HuH-7 (cell line): ENCODE measurements around the gene KANTR.
"Not testable (repeated sequence)": the region's sequence is repeated elsewhere in the genome, so short reads cannot be mapped to it uniquely, and the experiment has no call there.

Source experiments
- DNase-seq: peaks from one replicate; pipeline ENCODE4 v3.0.0; 2011; ENCODE audit warnings: low spot score

The KANTR gene

GRCh38 chrX:53128097-53128749 is 34.3 kb downstream of the KANTR start:
- no peak for DNase-seq

GRCh38 chrX:53133400-53133799 is 39.5 kb downstream of the KANTR start:
- DNase-seq = no peak

GRCh38 chrX:53135581-53135980 is 41.6 kb downstream of the KANTR start:
- DNase-seq = no peak

DNA sequence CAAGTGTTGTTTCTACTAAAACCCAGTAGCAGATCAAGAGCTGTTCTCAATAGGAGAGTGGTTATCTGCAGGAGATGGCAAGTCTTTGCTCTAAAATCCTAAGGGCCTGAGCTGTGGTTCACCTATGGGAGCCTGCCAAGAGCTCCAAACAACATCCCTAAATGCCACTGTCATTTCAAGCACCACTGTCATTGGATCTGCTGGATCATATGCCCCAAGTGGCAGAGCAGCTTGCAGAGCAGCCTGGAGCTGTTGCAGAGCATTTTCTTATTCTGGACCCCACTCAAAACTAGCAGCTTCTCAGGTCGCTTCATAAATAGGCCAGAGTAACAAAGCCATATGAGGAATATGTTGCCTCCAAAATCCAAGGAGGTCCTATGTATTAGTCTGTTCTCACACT is 59.6 kb downstream of the KANTR start:
- no peak for DNase-seq

- no peak for DNase-seq
These were observed 61.7 kb downstream of the KANTR start for GRCh38 chrX:53155512-53156206.

DNA sequence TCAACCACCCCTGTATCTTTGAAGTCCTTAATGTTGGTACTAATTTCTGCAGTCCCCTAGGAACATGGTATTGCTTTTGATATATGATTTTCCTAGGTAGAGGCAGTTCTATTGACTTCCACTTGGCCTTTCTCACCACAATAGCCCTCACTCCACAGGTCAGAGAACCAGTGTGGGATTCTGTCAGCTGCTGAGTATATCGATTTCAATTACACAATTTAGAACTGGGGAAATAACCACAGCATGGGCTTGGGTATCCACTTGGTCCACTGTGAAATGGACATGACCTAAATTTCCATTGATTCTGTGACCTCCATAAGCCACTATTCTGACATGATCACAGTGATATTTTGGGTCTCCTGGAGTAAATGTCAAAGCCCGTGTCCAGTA is 62.3 kb downstream of the KANTR start:
- no peak for DNase-seq

- no peak for DNase-seq
These were observed 65.2 kb downstream of the KANTR start for GRCh38 chrX:53159184-53159583.

DNA sequence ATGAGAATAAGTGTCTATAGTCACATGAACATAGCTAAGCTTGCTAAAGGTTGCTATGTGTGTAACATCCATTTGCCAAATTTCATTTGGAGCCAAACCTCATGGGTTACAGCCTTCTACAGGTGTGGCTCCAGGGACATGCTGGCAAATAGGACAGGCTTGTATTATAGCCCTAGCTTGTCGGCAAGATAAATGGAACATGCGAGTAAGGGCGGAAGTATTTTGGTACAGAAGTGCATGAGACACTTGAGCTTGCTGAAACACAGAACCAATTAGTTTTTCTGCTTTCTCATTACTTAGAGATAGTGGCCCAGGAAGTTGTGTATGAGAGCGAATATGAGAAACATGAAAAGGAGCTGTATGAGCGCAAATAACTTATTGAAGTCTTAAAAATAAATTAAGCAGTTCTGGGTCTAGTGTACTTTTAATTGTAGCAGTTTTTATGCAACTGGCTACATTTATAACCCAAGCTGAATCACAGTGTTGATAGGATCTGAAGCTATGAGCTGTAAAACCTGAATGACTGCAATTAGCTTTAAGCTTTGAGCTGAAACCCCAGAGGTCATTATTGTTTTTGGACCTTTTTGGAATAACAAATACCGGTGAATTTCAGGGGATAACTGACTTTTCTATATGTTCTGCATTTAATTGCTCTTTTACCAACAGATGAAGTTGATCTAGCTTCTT is 66.5 kb downstream of the KANTR start:
- DNase-seq = no peak

- DNase-seq = no peak
These were observed 69.5 kb downstream of the KANTR start for GRCh38 chrX:53163436-53163835.

DNA sequence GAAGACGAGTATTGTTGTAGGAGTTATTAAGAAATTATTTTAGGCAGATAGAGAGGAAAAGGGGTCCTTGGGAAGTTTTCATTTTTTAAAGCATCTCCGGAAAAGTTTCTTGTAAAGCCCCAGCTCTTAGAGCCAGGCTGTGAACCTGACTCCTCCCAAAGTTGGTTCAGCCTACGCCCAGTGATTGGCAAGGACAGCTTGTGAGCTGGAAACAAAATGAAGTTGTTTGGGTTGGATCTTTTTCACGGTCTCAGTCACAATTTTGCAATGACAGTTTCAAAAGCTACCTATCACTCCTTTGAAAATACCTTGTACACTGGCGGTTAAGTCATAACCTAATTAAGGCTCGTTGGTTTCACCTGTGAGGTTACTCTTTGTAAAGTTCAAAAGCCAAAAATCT is 70.6 kb downstream of the KANTR start:
- DNase-seq = not testable (repeated sequence)

- no peak for DNase-seq
These were observed 72.2 kb downstream of the KANTR start for GRCh38 chrX:53166103-53166502.

DNA sequence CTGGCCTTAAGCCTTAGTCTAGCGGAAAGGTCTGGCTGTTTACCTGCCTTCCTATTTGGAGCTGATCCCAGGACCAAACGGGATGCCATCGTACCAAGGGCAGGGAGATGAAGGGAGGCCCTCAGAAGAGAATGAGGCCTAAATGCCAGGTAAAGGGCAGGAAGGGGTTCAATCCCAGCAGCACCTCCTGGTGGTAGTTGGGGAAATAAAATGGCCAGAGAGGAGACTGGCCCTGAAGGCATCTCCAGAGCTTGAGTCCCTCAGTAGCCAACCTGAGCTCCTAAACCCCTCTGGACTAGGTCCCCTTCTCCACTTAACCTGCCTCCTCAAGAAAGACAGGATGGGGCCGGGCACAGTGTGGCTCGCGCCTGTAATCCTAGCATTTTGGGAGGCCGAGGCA is 77.4 kb downstream of the KANTR start:
- no peak for DNase-seq
